ENCODE data around the gene PRR4. TPM values are rescaled to one million over a fixed set of nuclear protein-coding genes. Genes with fewer than 3 reads are reported as not detected.

Gene PRR4
- 1 to 10 TPM; 1.4 to 4.2 (median 1.9) TPM for total RNA-seq
- 10 to 100 TPM in 1 of 2 donors, 1 to 10 TPM in 1; 2.6 to 11.8 TPM for polyA plus RNA-seq
- long read RNA-seq, donor 1 = 0 reads
- long read RNA-seq, donor 2 = 0 reads
- long read RNA-seq, donor 3 = 0 reads

GRCh38 chr12:10849425-10849878 lies at the start of gene PRR4:
PRR4 (minus strand) TSS chr12:10849475; CDS start chr12:10849437, 38 bp downstream.
- ATAC-seq (no peak), DNase-seq (no peak)
- Histone ChIP-seq H3K4me3 (no peak within 1 kb of the TSS), H3K9me3 (no peaks in the 10 kb centered on the region), H3K36me3 (peaks cover 0 to 41% (median 5%) of the 10 kb centered on the region in 9 donors), H3K27ac (no peak within 1 kb of the TSS), H3K27me3 (no peaks in the 10 kb centered on the region), H3K4me1 (peaks cover 0 to 4% (median 0%) of the 10 kb centered on the region in 9 donors)
- WGBS, 2 donors = 93 to 97% methylated on average over 4 of the region's 4 CpGs
- TF ChIP-seq CTCF (IDR thresholded peaks at IDR 0.05) = no peak
- intact Hi-C loops (cut with DNase I) = no loop called here

GRCh38 chr12:10896854-10897253 lies 47.6 kb upstream of the PRR4 start:
- Histone ChIP-seq H3K36me3 (peaks cover 0 to 7% (median 0%) of the 10 kb centered on the region in 9 donors), H3K4me3 (no peak overlapping the region), H3K27ac (no peak overlapping the region), H3K27me3 (no peaks in the 10 kb centered on the region), H3K9me3 (peaks cover 0 to 4% (median 0%) of the 10 kb centered on the region in 11 donors), H3K4me1 (no peaks in the 10 kb centered on the region)
- WGBS, 2 donors = 93 to 98% methylated on average over 5 of the region's 5 CpGs
- intact Hi-C loops (cut with DNase I) = no loop called here
- ATAC-seq = no peak
- no peak for DNase-seq
- no peak for TF ChIP-seq CTCF (IDR thresholded peaks at IDR 0.05)

- DNase-seq (no peak), ATAC-seq (no peak)
- Histone ChIP-seq H3K4me3 (no peak overlapping the region), H3K27me3 (no peaks in the 10 kb centered on the region), H3K36me3 (peaks cover 0 to 7% (median 0%) of the 10 kb centered on the region in 9 donors), H3K4me1 (peaks cover 0 to 3% (median 0%) of the 10 kb centered on the region in 9 donors), H3K9me3 (no peaks in the 10 kb centered on the region), H3K27ac (no peak overlapping the region)
- TF ChIP-seq CTCF (IDR thresholded peaks at IDR 0.05) = no peak
- intact Hi-C loops (cut with DNase I) = no loop called here
- WGBS, 2 donors = 96 to 100% methylated on average over 2 of the region's 2 CpGs
Observed at GRCh38 chr12:10891937-10892336, 42.7 kb upstream of the PRR4 start.

- H3K27me3 ChIP-seq = no peaks in the 10 kb centered on the region
- peaks cover 0 to 6% (median 0%) of the 10 kb centered on the region in 9 donors for H3K36me3 ChIP-seq
- H3K9me3 ChIP-seq = no peaks in the 10 kb centered on the region
- H3K27ac ChIP-seq = no peak overlapping the region
- H3K4me3 ChIP-seq = no peak overlapping the region
- peaks cover 0 to 12% (median 0%) of the 10 kb centered on the region in 9 donors for H3K4me1 ChIP-seq
- no peak for ATAC-seq
- no peak for DNase-seq
- no peak for TF ChIP-seq CTCF (IDR thresholded peaks at IDR 0.05)
- intact Hi-C loops (cut with DNase I) = no loop called here
Observed at GRCh38 chr12:10889226-10889625, 40.0 kb upstream of the PRR4 start.

Measured in heart right ventricle (tissue), 16 donors.